ENCODE data around the gene RPL18A. TPM values are rescaled to one million over a fixed set of nuclear protein-coding genes. Genes with fewer than 3 reads are reported as not detected.

Gene RPL18A
- total RNA-seq, 6 donors from 2014 or later, result 705 to 1,655 (median 1,002) TPM

DNA sequence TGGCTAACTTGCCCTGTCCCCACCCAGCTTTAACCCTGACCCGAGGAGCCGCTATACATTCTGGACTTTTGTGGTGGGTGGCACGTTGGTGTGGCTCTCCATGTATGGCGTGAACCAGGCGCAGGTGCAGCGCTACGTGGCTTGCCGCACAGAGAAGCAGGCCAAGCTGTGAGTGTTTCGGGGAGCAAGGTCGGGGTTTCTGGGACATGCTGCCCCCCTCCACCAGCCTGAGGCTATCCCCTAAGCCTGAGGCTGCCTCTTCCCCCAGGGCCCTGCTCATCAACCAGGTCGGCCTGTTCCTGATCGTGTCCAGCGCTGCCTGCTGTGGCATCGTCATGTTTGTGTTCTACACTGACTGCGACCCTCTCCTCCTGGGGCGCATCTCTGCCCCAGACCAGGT lies 18.0 kb downstream of the RPL18A start:
- Histone ChIP-seq H3K9me3 (no peaks in the 10 kb centered on the region), H3K36me3 (no peaks in the 10 kb centered on the region), H3K4me3 (no peak overlapping the region), H3K27me3 (peaks cover 0 to 18% (median 10%) of the 10 kb centered on the region in 4 donors), H3K27ac (no peak overlapping the region), H3K4me1 (peaks cover 7 to 19% (median 12%) of the 10 kb centered on the region in 4 donors)
- no peak for ATAC-seq (ENCODE audit: low FRiP score in 2 of 2)
- WGBS, 2 donors, result 90 to 92% methylated on average over 8 to 16 of the region's 16 CpGs
- TF ChIP-seq, protein P1, sequence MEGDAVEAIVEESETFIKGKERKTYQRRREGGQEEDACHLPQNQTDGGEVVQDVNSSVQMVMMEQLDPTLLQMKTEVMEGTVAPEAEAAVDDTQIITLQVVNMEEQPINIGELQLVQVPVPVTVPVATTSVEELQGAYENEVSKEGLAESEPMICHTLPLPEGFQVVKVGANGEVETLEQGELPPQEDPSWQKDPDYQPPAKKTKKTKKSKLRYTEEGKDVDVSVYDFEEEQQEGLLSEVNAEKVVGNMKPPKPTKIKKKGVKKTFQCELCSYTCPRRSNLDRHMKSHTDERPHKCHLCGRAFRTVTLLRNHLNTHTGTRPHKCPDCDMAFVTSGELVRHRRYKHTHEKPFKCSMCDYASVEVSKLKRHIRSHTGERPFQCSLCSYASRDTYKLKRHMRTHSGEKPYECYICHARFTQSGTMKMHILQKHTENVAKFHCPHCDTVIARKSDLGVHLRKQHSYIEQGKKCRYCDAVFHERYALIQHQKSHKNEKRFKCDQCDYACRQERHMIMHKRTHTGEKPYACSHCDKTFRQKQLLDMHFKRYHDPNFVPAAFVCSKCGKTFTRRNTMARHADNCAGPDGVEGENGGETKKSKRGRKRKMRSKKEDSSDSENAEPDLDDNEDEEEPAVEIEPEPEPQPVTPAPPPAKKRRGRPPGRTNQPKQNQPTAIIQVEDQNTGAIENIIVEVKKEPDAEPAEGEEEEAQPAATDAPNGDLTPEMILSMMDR (IDR thresholded peaks at IDR 0.05), result no peak
- no peak for TF ChIP-seq POLR2A (IDR thresholded peaks at IDR 0.05)
- no peak for TF ChIP-seq EP300 (IDR thresholded peaks at IDR 0.05)
- TF ChIP-seq POLR2AphosphoS5 (IDR thresholded peaks at IDR 0.05), result no peak
- peak in 1 of 2 donors; percentile 55 for DNase-seq

- no peak overlapping the region for H3K4me3 ChIP-seq
- WGBS, 2 donors, result 73 to 83% methylated on average over 6 to 7 of the region's 7 CpGs
- H3K9me3 ChIP-seq, result no peaks in the 10 kb centered on the region
- no peak overlapping the region for H3K27ac ChIP-seq
- H3K36me3 ChIP-seq, result no peaks in the 10 kb centered on the region
- no peak for TF ChIP-seq POLR2A (IDR thresholded peaks at IDR 0.05)
- TF ChIP-seq, protein P1 (IDR thresholded peaks at IDR 0.05), result no peak
- no peak for TF ChIP-seq EP300 (IDR thresholded peaks at IDR 0.05)
- TF ChIP-seq POLR2AphosphoS5 (IDR thresholded peaks at IDR 0.05), result no peak
- DNase-seq, result no peak
- H3K4me1 ChIP-seq, result peaks cover 0 to under 1% (median 0%) of the 10 kb centered on the region in 4 donors
- ATAC-seq (ENCODE audit: low FRiP score in 2 of 2), result peak in 1 of 2 donors; percentile 28
- peaks cover 0 to 2% (median 0%) of the 10 kb centered on the region in 4 donors for H3K27me3 ChIP-seq
Measured at GRCh38 chr19:17879466-17879865, 19.8 kb downstream of the RPL18A start.

DNA sequence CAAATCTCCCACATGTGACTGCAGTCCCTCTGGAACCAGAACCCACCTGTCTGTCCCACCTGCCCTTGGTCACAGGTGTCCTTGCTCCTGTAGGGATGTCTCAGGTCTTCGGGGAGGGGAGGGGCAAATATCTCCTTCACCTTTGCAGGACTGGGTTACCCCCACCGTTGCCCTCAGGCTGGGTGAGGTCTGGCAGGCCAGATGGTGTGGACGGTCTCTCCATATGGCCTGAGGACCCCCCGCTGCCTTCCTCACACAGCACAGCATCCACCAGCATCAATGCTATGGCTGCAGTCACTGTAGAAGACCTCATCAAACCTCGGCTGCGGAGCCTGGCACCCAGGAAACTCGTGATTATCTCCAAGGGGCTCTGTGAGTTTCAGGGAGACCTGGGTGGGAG lies 22.0 kb downstream of the RPL18A start:
- no peak for TF ChIP-seq EP300 (IDR thresholded peaks at IDR 0.05)
- no peak for TF ChIP-seq POLR2A (IDR thresholded peaks at IDR 0.05)
- TF ChIP-seq POLR2AphosphoS5 (IDR thresholded peaks at IDR 0.05), result no peak
- TF ChIP-seq, protein P1 (IDR thresholded peaks at IDR 0.05), result no peak
- WGBS, 2 donors, result 73 to 86% methylated on average over 6 to 7 of the region's 7 CpGs
- ATAC-seq (ENCODE audit: low FRiP score in 2 of 2), result no peak

DNA sequence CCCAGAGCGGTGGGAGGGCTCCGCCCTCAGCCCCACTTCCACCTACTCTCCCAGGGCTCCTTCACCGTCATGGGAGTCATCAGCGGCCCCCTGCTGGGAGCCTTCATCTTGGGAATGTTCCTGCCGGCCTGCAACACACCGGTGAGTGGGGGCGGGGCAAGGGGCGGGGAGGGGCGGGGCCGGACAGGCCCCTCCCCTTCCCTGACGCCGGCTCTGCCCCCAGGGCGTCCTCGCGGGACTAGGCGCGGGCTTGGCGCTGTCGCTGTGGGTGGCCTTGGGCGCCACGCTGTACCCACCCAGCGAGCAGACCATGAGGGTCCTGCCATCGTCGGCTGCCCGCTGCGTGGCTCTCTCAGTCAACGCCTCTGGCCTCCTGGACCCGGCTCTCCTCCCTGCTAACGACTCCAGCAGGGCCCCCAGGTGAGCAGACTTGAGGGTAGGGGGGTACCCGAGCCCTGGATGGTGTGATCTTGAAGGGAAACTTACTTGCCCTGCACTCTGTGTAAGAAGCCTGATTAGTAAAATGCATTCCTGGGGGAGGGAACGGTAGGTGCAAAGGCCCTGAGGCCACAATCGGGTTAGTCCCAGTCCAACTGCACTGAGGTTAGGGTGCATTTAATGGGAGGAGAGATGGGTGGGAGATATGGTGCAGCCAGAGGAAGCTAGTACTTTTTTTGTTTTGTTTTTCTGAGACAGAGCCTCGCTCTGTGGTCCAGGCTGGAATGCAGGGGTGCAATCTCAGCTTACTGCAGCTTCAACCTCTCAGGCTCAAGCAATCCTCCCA lies 24.1 kb downstream of the RPL18A start:
- no peaks in the 10 kb centered on the region for H3K4me1 ChIP-seq
- DNase-seq (peak in 1 of 2 donors; percentile 79), ATAC-seq (ENCODE audit: low FRiP score in 2 of 2) (no peak)
- H3K9me3 ChIP-seq, result no peaks in the 10 kb centered on the region
- WGBS, 2 donors, result 51 to 75% methylated on average over 2 to 32 of the region's 33 CpGs
- H3K4me3 ChIP-seq, result no peak overlapping the region
- H3K27me3 ChIP-seq, result no peaks in the 10 kb centered on the region
- no peak overlapping the region for H3K27ac ChIP-seq
- H3K36me3 ChIP-seq, result no peaks in the 10 kb centered on the region
- no peak for TF ChIP-seq EP300 (IDR thresholded peaks at IDR 0.05)
- TF ChIP-seq, protein P1 (IDR thresholded peaks at IDR 0.05), result no peak
- TF ChIP-seq POLR2A (IDR thresholded peaks at IDR 0.05), result no peak
- no peak for TF ChIP-seq POLR2AphosphoS5 (IDR thresholded peaks at IDR 0.05)

More for the DNA sequence above, 22.0 kb downstream of the RPL18A start:
- H3K36me3 ChIP-seq, result no peaks in the 10 kb centered on the region
- H3K27me3 ChIP-seq, result no peaks in the 10 kb centered on the region
- no peak overlapping the region for H3K27ac ChIP-seq
- H3K4me1 ChIP-seq, result no peaks in the 10 kb centered on the region
- H3K4me3 ChIP-seq, result no peak overlapping the region
- no peak for DNase-seq
- H3K9me3 ChIP-seq, result no peaks in the 10 kb centered on the region

All from upper lobe of left lung (tissue), 6 donors.